ENCODE results near the gene RAB11FIP5. TPM values are rescaled to one million over a fixed set of nuclear protein-coding genes. Genes with fewer than 3 reads are reported as not detected.

The RAB11FIP5 gene
- total and polyA plus RNA-seq, 2 of the 4 experiments (the other 2 are of a cell fraction), result 21.5 to 34.5 TPM

DNA sequence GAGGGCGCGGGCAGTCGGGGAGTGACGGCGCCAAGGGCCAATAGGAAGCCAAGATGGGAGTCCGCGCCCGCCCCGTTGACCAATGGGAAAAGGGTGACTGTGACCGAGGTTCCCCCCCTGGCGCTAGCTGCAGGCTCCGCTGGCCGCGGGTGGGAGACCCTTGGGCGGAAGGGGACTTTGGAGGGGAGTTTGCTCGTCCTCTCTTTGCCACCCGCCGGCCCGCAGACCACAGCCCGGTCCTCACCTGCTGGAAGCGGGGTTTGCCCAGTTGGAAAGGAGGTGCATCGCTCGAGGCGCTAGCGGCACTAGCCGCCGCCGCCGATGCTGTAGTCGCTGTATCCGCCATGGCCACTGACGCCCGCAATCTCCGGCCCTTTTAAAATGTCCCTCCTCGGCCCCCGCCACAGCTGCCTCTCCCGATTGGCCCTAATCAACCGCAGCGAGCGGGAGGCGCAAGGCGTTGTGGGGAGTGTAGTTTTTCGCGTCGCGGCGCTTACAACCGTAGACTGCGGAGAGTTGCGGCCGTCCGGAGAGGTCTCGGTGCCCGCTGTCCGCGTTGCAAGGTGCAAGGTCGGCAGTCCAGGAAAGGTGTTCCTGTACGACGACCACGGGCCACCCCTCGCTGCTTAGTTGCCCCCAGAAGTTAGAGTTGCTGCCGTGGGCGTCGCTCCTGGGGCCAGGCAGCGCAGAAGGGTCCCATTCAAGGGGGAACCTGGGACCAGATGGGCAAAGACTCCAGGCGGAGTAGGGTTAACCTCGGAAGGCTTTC is 41.2 kb downstream of the RAB11FIP5 start, which contains the start of gene SFXN5 (continued):
- TF ChIP-seq FOS (IDR thresholded peaks at IDR 0.05; ENCODE audit: low read depth, low read length) (peak; percentile 81; the same call in 1 of the 2 replicates), MAZ (IDR thresholded peaks at IDR 0.05; ENCODE audit: borderline replicate concordance, low read depth, low read length) (no peak; the same call in 1 of the 2 replicates)

DNA sequence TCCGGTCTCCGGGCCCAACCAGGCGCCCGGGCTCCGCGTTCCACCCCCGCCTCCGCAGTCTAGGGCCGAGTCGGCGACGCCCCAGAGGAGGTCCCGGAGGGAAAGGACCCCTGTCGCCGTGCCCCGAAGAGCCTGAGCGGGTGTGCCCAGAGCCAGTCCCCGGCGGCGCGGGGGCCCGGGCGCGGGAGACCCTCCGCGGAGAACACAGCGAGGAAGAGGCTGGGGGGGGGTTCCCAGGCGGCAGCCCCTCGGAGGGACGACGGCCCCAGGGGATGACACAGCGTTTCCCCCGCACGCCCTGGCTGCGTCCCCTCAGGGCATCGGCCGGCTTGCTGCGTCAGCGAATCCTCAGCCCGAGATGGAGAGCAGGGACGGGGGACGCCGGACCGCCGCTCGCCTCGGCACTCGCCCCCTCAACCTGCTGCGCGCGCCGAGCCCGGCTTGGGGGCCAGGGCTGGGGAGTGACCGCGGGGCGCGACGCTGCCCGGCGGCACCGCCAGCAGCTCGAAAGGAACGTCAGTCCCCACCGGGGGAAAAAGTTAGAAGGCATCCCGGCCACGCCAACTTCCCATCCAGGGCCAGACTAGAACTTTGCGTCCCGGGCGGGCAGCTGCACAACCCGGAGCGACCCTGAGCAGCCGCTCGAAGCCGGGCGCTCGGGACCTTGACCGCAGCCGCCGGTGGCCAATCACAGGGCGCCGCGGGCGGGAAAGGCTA is 41.9 kb downstream of the RAB11FIP5 start:
- peak overlapping the region; percentile 91 for H2AK9ac ChIP-seq (replicated peaks; ENCODE audit: low read depth, low read length, poor library complexity)
- H4K8ac ChIP-seq (ENCODE audit: low read depth in 2 of 2, low read length in 2 of 2), result peak overlapping the region; percentile 66 to 89; a peak in 2 of 4 replicates
- no peak overlapping the region for H4K91ac ChIP-seq (ENCODE audit: insufficient read depth, low read depth, low read length)
- H3K27me3 ChIP-seq (ENCODE audit: control insufficient read depth, insufficient read depth, low read length), result no peaks in the 10 kb centered on the region
- H2BK120ac ChIP-seq (ENCODE audit: low read depth, low read length), result no peak overlapping the region
- H3K9ac ChIP-seq (ENCODE audit: low read depth, low read length), result peak overlapping the region; percentile 89
- intact Hi-C loops (cut with micrococcal nuclease) (loop anchor here (1.0 to 2.0 kb wide), 3 partner anchors 52 to 178 kb away; no protein-coding TSS in a partner anchor), dilution Hi-C loops (cut with HindIII; ENCODE audit: low sequenced_read_pairs, unreplicated experiment) (no loop called here), in situ Hi-C loops (cut with MboI; ENCODE audit: low sequenced_read_pairs) (loop anchor here (5.0 kb wide), 1 partner anchor 178 kb away; no protein-coding TSS in a partner anchor)
- peak overlapping the region; percentile 72; the same call in 1 of the 2 replicates for H3K4ac ChIP-seq (ENCODE audit: low read depth, low read length)
- H3K79me1 ChIP-seq (ENCODE audit: low read depth in 1 of 2, low read length in 2 of 2), result peaks cover 24 to 41% of the 10 kb centered on the region in 2 experiments
- peak overlapping the region; percentile 80; the same call in 1 of the 2 replicates for H3K56ac ChIP-seq (ENCODE audit: extremely low read depth, insufficient read depth, low read length)
- peak overlapping the region; percentile 82 for H3K4me3 ChIP-seq (ENCODE audit: insufficient read depth, low read depth, low read length)
- H3K4me2 ChIP-seq (ENCODE audit: low read depth, low read length), result peak overlapping the region; percentile 98
- H2BK15ac ChIP-seq (ENCODE audit: low read depth, low read length), result no peak overlapping the region
- ChIA-PET CTCF (interaction anchor here (0.5 to 0.6 kb wide), 2 partner anchors 16 to 164 kb away, joined by 4 read pairs; no protein-coding TSS in a partner anchor), POLR2A (ENCODE audit: unreplicated experiment) (no interaction called here)
- 0 out of 2 replicates have a peak overlapping the region, but pooled peaks have one; percentile 30 for H2AK5ac ChIP-seq (ENCODE audit: low read depth, low read length)
- peak overlapping the region; percentile 58 for H2BK5ac ChIP-seq (ENCODE audit: low read depth, low read length, poor library complexity, severe bottlenecking)
- 0% methylated on average over 33 of the region's 83 CpGs; no CpG with 5 or more reads in 1 of the 2 experiments for WGBS, 2 experiments (ENCODE audit: extremely low coverage in 2 of 2, insufficient read length in 1 of 2)
- 0 out of 2 replicates have a peak overlapping the region, but pooled peaks have one; percentile 69 for H3K23ac ChIP-seq (ENCODE audit: low read depth, low read length)
- H3K9me1 ChIP-seq (ENCODE audit: insufficient read depth, low read length), result peaks cover 12% of the 10 kb centered on the region
- H3K4me1 ChIP-seq (ENCODE audit: control insufficient read depth, insufficient read depth, low read length), result peaks cover 12% of the 10 kb centered on the region
- no peak overlapping the region for H4K5ac ChIP-seq (ENCODE audit: low read depth, low read length)
- ATAC-seq (ENCODE audit: low read depth), result peak; percentile 35
- H4K20me1 ChIP-seq (ENCODE audit: insufficient read depth, low read length), result no peaks in the 10 kb centered on the region; the same call in 1 of the 2 replicates
- H3K18ac ChIP-seq (ENCODE audit: low read depth, low read length), result no peak overlapping the region
- H2BK20ac ChIP-seq (ENCODE audit: low read depth, low read length), result no peak overlapping the region
- peaks cover 13% of the 10 kb centered on the region for H3K36me3 ChIP-seq (ENCODE audit: control insufficient read depth, insufficient read depth, low read length)
- H2AFZ ChIP-seq (replicated peaks; ENCODE audit: low read length, poor library complexity), result peak overlapping the region; percentile 92
- no peaks in the 10 kb centered on the region for H3K9me3 ChIP-seq (ENCODE audit: control insufficient read depth, insufficient read depth, low read length)
- no peak for DNase-seq
- no peak overlapping the region for H3K14ac ChIP-seq (replicated peaks; ENCODE audit: low read depth, low read length)
- no TSS peak for BruUV-seq (replicated peaks)
- H3K27ac ChIP-seq (ENCODE audit: insufficient read depth, low read length), result peak overlapping the region; percentile 60
- TF ChIP-seq FOS (IDR thresholded peaks at IDR 0.05; ENCODE audit: low read depth, low read length) (no peak), RCOR1 (IDR thresholded peaks at IDR 0.05; ENCODE audit: insufficient replicate concordance, low read length) (no peak), MXI1 (IDR thresholded peaks at IDR 0.05; ENCODE audit: borderline replicate concordance, low read depth, low read length) (peak; percentile 13; the same call in 1 of the 2 replicates), RFX5 (IDR thresholded peaks at IDR 0.05; ENCODE audit: low read depth, low read length) (no peak), BHLHE40 (IDR thresholded peaks at IDR 0.05; ENCODE audit: low read depth, low read length) (no peak)
- TF ChIP-seq, protein P1, sequence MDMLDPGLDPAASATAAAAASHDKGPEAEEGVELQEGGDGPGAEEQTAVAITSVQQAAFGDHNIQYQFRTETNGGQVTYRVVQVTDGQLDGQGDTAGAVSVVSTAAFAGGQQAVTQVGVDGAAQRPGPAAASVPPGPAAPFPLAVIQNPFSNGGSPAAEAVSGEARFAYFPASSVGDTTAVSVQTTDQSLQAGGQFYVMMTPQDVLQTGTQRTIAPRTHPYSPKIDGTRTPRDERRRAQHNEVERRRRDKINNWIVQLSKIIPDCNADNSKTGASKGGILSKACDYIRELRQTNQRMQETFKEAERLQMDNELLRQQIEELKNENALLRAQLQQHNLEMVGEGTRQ (IDR thresholded peaks at IDR 0.05; ENCODE audit: low read depth, low read length), result no peak; the same call in 1 of the 2 replicates
- TF ChIP-seq, protein P2, sequence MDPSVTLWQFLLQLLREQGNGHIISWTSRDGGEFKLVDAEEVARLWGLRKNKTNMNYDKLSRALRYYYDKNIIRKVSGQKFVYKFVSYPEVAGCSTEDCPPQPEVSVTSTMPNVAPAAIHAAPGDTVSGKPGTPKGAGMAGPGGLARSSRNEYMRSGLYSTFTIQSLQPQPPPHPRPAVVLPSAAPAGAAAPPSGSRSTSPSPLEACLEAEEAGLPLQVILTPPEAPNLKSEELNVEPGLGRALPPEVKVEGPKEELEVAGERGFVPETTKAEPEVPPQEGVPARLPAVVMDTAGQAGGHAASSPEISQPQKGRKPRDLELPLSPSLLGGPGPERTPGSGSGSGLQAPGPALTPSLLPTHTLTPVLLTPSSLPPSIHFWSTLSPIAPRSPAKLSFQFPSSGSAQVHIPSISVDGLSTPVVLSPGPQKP (IDR thresholded peaks at IDR 0.05; ENCODE audit: borderline replicate concordance, low read depth, low read length), result no peak
